Large intestine (tissue), 12 donors: ENCODE measurements around the gene TLK2. TPM values are rescaled to one million over a fixed set of nuclear protein-coding genes. Genes with fewer than 3 reads are reported as not detected.
"Not testable (repeated sequence)": the region's sequence is repeated elsewhere in the genome, so short reads cannot be mapped to it uniquely, and the experiment has no call there.

Source experiments
- DNase-seq, 2 donors: peaks; one replicate each; pipeline versions ENCODE4 v3.0.0 to v3.0.0-alpha.2; 2013
- H3K27ac ChIP-seq: one replicate; pipeline ENCODE4 v1.5.1; 2013; ENCODE audit warnings: low read length
- H3K27me3 ChIP-seq: 2 replicates; pipeline ENCODE4 v1.6.1; 2013; ENCODE audit warnings: low read length; ENCODE audit not compliant: control insufficient read depth, insufficient read depth
- H3K36me3 ChIP-seq: 2 replicates; pipeline ENCODE4 v1.6.1; 2013; ENCODE audit warnings: low read length; ENCODE audit not compliant: control insufficient read depth, insufficient read depth
- H3K4me1 ChIP-seq: one replicate; pipeline ENCODE4 v1.6.1; 2013; ENCODE audit warnings: low read length; ENCODE audit not compliant: control insufficient read depth, insufficient read depth
- H3K4me3 ChIP-seq: one replicate; pipeline ENCODE4 v1.5.1; 2013; ENCODE audit warnings: low read length
- H3K9me3 ChIP-seq: one replicate; pipeline ENCODE4 v1.6.1; 2013; ENCODE audit warnings: mild to moderate bottlenecking, low read depth, low read length, moderate library complexity; ENCODE audit not compliant: control insufficient read depth
- WGBS: methylation state at CpG from one replicate; pipeline ENCODE4 v1.1.5; 2013; ENCODE audit warnings: low lambda C conversion rate; ENCODE audit not compliant: insufficient coverage; 5-methylcytosine and 5-hydroxymethylcytosine counted together
- long read RNA-seq, 11 donors: transcript quantifications; one replicate each; lab custom pipeline, GENCODE V29; 2026
- polyA plus RNA-seq: library from polyadenylated mRNA; unstranded; fragments of 120-200 nt; gene quantifications from one replicate; pipeline ENCODE4 v1.2.1, GENCODE V29; 2013

Gene TLK2
- 29.8 TPM for polyA plus RNA-seq
- long read RNA-seq, donor 1, partial matches to known transcripts = 0 of 3 reads
- long read RNA-seq, donor 1, other reads (novel, unspliced or antisense) = 0 of 3 reads
- long read RNA-seq, donor 2, transcript TLK2-208 (1 exons, 3,536 nt) = major isoform, 11 of 12 reads
- long read RNA-seq, donor 2, partial matches to known transcripts = 0 of 12 reads
- long read RNA-seq, donor 2, other reads (novel, unspliced or antisense) = 0 of 12 reads
- long read RNA-seq, donor 3 = 0 reads
- long read RNA-seq, donor 4 = 0 reads
- long read RNA-seq, donor 5, transcript TLK2-208 (1 exons, 3,536 nt) = major isoform, 5 of 5 reads
- long read RNA-seq, donor 5, partial matches to known transcripts = 0 of 5 reads
- long read RNA-seq, donor 5, other reads (novel, unspliced or antisense) = 0 of 5 reads
- long read RNA-seq, donor 6, transcript TLK2-208 (1 exons, 3,536 nt) = major isoform, 8 of 10 reads
- long read RNA-seq, donor 6, partial matches to known transcripts = 0 of 10 reads
- long read RNA-seq, donor 6, other reads (novel, unspliced or antisense) = 0 of 10 reads
- long read RNA-seq, donor 7, transcript TLK2-208 (1 exons, 3,536 nt) = major isoform, 5 of 5 reads
- long read RNA-seq, donor 7, partial matches to known transcripts = 0 of 5 reads
- long read RNA-seq, donor 7, other reads (novel, unspliced or antisense) = 0 of 5 reads
- long read RNA-seq, donor 8, transcript TLK2-208 (1 exons, 3,536 nt) = major isoform, 9 of 9 reads
- long read RNA-seq, donor 8, partial matches to known transcripts = 0 of 9 reads
- long read RNA-seq, donor 8, other reads (novel, unspliced or antisense) = 0 of 9 reads
- long read RNA-seq, donor 9, partial matches to known transcripts = 0 of 4 reads
- long read RNA-seq, donor 9, other reads (novel, unspliced or antisense) = 0 of 4 reads
- long read RNA-seq, donor 10, transcript TLK2-208 (1 exons, 3,536 nt) = major isoform, 6 of 7 reads
- long read RNA-seq, donor 10, partial matches to known transcripts = 0 of 7 reads
- long read RNA-seq, donor 10, other reads (novel, unspliced or antisense) = 0 of 7 reads
- long read RNA-seq, donor 11, transcript TLK2-208 (1 exons, 3,536 nt) = major isoform, 5 of 5 reads
- long read RNA-seq, donor 11, partial matches to known transcripts = 0 of 5 reads
- long read RNA-seq, donor 11, other reads (novel, unspliced or antisense) = 0 of 5 reads

GRCh38 chr17:62478424-62478879 is at the start of gene TLK2:
Gene TLK2 (plus strand): TSS chr17:62478825. CDS start chr17:62481126, 2,301 bp downstream.
- no peaks in the 10 kb centered on the region for H3K27me3 ChIP-seq
- WGBS = no CpG with 5 or more reads among the region's 59 CpGs

GRCh38 chr17:62435251-62435650 is 43.4 kb upstream of the TLK2 start:
- H3K9me3 ChIP-seq, H3K27ac ChIP-seq, H3K4me1 ChIP-seq, H3K36me3 ChIP-seq, H3K27me3 ChIP-seq, DNase-seq, H3K4me3 ChIP-seq: not testable (repeated sequence)
- WGBS = no CpG with 5 or more reads among the region's 4 CpGs

More at GRCh38 chr17:62478424-62478879, at the start of gene TLK2:
- H3K36me3 ChIP-seq = peaks cover 3% of the 10 kb centered on the region
- no peaks in the 10 kb centered on the region for H3K4me1 ChIP-seq
- H3K4me3 ChIP-seq = peak within 1 kb of the TSS; percentile 65
- peak; percentile 66 to 81 for DNase-seq
- H3K27ac ChIP-seq = peak within 1 kb of the TSS; percentile 81
- H3K9me3 ChIP-seq = no peaks in the 10 kb centered on the region

- DNase-seq, H3K27ac ChIP-seq, H3K4me1 ChIP-seq, H3K9me3 ChIP-seq, H3K27me3 ChIP-seq, H3K4me3 ChIP-seq: not testable (repeated sequence)
- peaks cover 17% of the 10 kb centered on the region for H3K36me3 ChIP-seq
- no CpG with 5 or more reads among the region's 6 CpGs for WGBS
Measured at GRCh38 chr17:62441181-62441580, 37.4 kb upstream of the TLK2 start.

GRCh38 chr17:62444063-62444462 is 34.6 kb upstream of the TLK2 start:
- Histone ChIP-seq H3K9me3 (no peaks in the 10 kb centered on the region), H3K4me3 (no peak overlapping the region), H3K4me1 (no peaks in the 10 kb centered on the region), H3K27me3 (no peaks in the 10 kb centered on the region), H3K36me3 (peaks cover 33% of the 10 kb centered on the region), H3K27ac (no peak overlapping the region)
- DNase-seq = no peak
- WGBS = no CpG with 5 or more reads among the region's 4 CpGs

GRCh38 chr17:62445791-62446190 is 32.8 kb upstream of the TLK2 start:
- not testable (repeated sequence) for H3K27me3 ChIP-seq, H3K4me1 ChIP-seq, H3K4me3 ChIP-seq, H3K9me3 ChIP-seq, DNase-seq, H3K27ac ChIP-seq
- H3K36me3 ChIP-seq = peaks cover 29% of the 10 kb centered on the region
- WGBS = 92% methylated on average over 2 of the region's 4 CpGs

- H3K27ac ChIP-seq, H3K9me3 ChIP-seq, H3K27me3 ChIP-seq, H3K4me3 ChIP-seq, DNase-seq, H3K4me1 ChIP-seq: not testable (repeated sequence)
- WGBS = no CpG with 5 or more reads among the region's 4 CpGs
- peaks cover 12% of the 10 kb centered on the region for H3K36me3 ChIP-seq
Measured at GRCh38 chr17:62452195-62452594, 26.4 kb upstream of the TLK2 start.

GRCh38 chr17:62453041-62453440 is 25.6 kb upstream of the TLK2 start:
- DNase-seq, H3K4me3 ChIP-seq, H3K4me1 ChIP-seq, H3K27ac ChIP-seq, H3K36me3 ChIP-seq, H3K9me3 ChIP-seq, H3K27me3 ChIP-seq: not testable (repeated sequence)
- 90% methylated on average over 2 of the region's 5 CpGs for WGBS

- not testable (repeated sequence) for H3K9me3 ChIP-seq, DNase-seq, H3K27ac ChIP-seq, H3K4me1 ChIP-seq, H3K36me3 ChIP-seq, H3K4me3 ChIP-seq, H3K27me3 ChIP-seq
- no CpG with 5 or more reads among the region's 4 CpGs for WGBS
Measured at GRCh38 chr17:62453656-62454055, 25.0 kb upstream of the TLK2 start.

- H3K27me3 ChIP-seq, H3K4me3 ChIP-seq, H3K36me3 ChIP-seq, H3K4me1 ChIP-seq, H3K9me3 ChIP-seq, DNase-seq, H3K27ac ChIP-seq: not testable (repeated sequence)
- WGBS = no CpG with 5 or more reads among the region's 3 CpGs
Measured at GRCh38 chr17:62454111-62454510, 24.5 kb upstream of the TLK2 start.

GRCh38 chr17:62456016-62456415 is 22.6 kb upstream of the TLK2 start:
- WGBS = no CpG with 5 or more reads among the region's 7 CpGs
- H3K27ac ChIP-seq = no peak overlapping the region

More at GRCh38 chr17:62456016-62456415, 22.6 kb upstream of the TLK2 start:
- no peaks in the 10 kb centered on the region for H3K27me3 ChIP-seq
- no peaks in the 10 kb centered on the region for H3K4me1 ChIP-seq
- no peak for DNase-seq
- no peak overlapping the region for H3K4me3 ChIP-seq
- no peaks in the 10 kb centered on the region for H3K9me3 ChIP-seq
- no peaks in the 10 kb centered on the region for H3K36me3 ChIP-seq
